ENCODE data around the gene MAGED1. TPM values are rescaled to one million over a fixed set of nuclear protein-coding genes. Genes with fewer than 3 reads are reported as not detected.

MAGED1 gene
- total and polyA plus RNA-seq, 2 of the 8 experiments (the other 6 are each of a cell fraction or from before 2014, with no cell fraction given) = 91.0 to 91.1 TPM

GRCh38 chrX:51855698-51856097, 37.7 kb upstream of the MAGED1 start:
- ChIA-PET CTCF (ENCODE audit: partially characterized antibody) (no interaction called here), POLR2A (ENCODE audit: partially characterized antibody) (no interaction called here)
- 88% methylated on average over 8 of the region's 8 CpGs; no CpG with 5 or more reads in 1 of the 2 experiments for WGBS, 2 experiments (ENCODE audit: extremely low coverage in 1 of 2, insufficient coverage in 1 of 2, insufficient read length in 1 of 2, insufficient replicate concordance in 2 of 2, low coverage in 1 of 2, low lambda C conversion rate in 2 of 2, missing lambda C conversion rate in 1 of 2)
- no peak overlapping the region for H3K4me2 ChIP-seq (ENCODE audit: insufficient read depth in 1 of 2, low read depth in 2 of 2, low read length in 2 of 2)
- no peak overlapping the region for H3K27ac ChIP-seq (ENCODE audit: low read depth, low read length)
- no peak overlapping the region for H3K56ac ChIP-seq (replicated peaks; ENCODE audit: insufficient read length, low read depth, low read length)
- no peak overlapping the region for H3K14ac ChIP-seq (ENCODE audit: insufficient read length)
- H3K27me3 ChIP-seq (replicated peaks in 1 of 4; ENCODE audit: control insufficient read depth in 3 of 4, extremely low read depth in 1 of 4, insufficient read depth in 3 of 4, low read length in 3 of 4) = no peaks in the 10 kb centered on the region
- no peak overlapping the region for H3K4me3 ChIP-seq (ENCODE audit: extremely low read depth in 1 of 4, insufficient read depth in 2 of 4, low read depth in 3 of 4, low read length in 4 of 4)
- no peaks in the 10 kb centered on the region for H3K79me1 ChIP-seq (ENCODE audit: low read depth, low read length)
- no peaks in the 10 kb centered on the region for H4K20me1 ChIP-seq (replicated peaks in 1 of 2; ENCODE audit: control insufficient read depth in 1 of 2, insufficient read depth in 2 of 2, low read length in 2 of 2)
- no peak overlapping the region for H3K9ac ChIP-seq (replicated peaks in 1 of 4; ENCODE audit: extremely low read depth in 1 of 4, low read depth in 3 of 4, low read length in 3 of 4)
- peaks cover 0 to 19% (median 5%) of the 10 kb centered on the region in 4 experiments; a peak in 3 of 8 replicates for H3K36me3 ChIP-seq (ENCODE audit: control insufficient read depth in 2 of 4, insufficient read depth in 4 of 4, low read length in 3 of 4)
- H3K4ac ChIP-seq (replicated peaks; ENCODE audit: insufficient read length, low read depth, low read length) = no peak overlapping the region
- H3K79me2 ChIP-seq (ENCODE audit: control insufficient read depth in 1 of 2, insufficient read depth in 2 of 2, low read length in 2 of 2) = peaks cover 0 to 60% of the 10 kb centered on the region in 2 experiments; a peak in 2 of 4 replicates
- H2BK15ac ChIP-seq (ENCODE audit: low read length) = no peak overlapping the region
- no peaks in the 10 kb centered on the region for H3K23me2 ChIP-seq (ENCODE audit: low read depth, low read length)
- no peak overlapping the region for H4K91ac ChIP-seq (replicated peaks; ENCODE audit: insufficient read length, low read length)
- peaks cover 10% of the 10 kb centered on the region in 2 experiments; a peak in 3 of 4 replicates for H3K9me3 ChIP-seq (ENCODE audit: insufficient read depth in 2 of 2, low read depth in 1 of 2, low read length in 1 of 2)
- no peak overlapping the region for H2AFZ ChIP-seq (ENCODE audit: low read length)
- H4K5ac ChIP-seq (ENCODE audit: insufficient read length, low read depth, low read length) = no peak overlapping the region
- H3K4me1 ChIP-seq (replicated peaks in 1 of 4; ENCODE audit: control insufficient read depth in 3 of 4, insufficient read depth in 4 of 4, low read length in 3 of 4) = peaks cover 0 to 14% (median 6%) of the 10 kb centered on the region in 4 experiments; a peak in 2 of 7 replicates
- H2BK20ac ChIP-seq (ENCODE audit: low read length) = no peak overlapping the region
- no peak overlapping the region for H2BK120ac ChIP-seq (replicated peaks; ENCODE audit: low read depth, low read length)
- no peak overlapping the region for H2BK12ac ChIP-seq (ENCODE audit: low read depth, low read length)
- no peak overlapping the region for H3K18ac ChIP-seq (ENCODE audit: extremely low read depth, low read length)
- no peak for TF ChIP-seq TEAD4 (IDR thresholded peaks at IDR 0.05; ENCODE audit: low read depth, low read length)
- TF ChIP-seq ASH2L (IDR thresholded peaks at IDR 0.05; ENCODE audit: low read length) = no peak
- no peak for TF ChIP-seq CTBP2 (IDR thresholded peaks at IDR 0.05; ENCODE audit: borderline replicate concordance, insufficient read depth, insufficient read length, low read length)
- TF ChIP-seq SIX5 (IDR thresholded peaks at IDR 0.05; ENCODE audit: low read depth, low read length) = no peak
- TF ChIP-seq TBP (IDR thresholded peaks at IDR 0.05; ENCODE audit: low read depth, low read length) = no peak
- no peak for TF ChIP-seq PHF8 (conservative IDR thresholded peaks at IDR 0.05; ENCODE audit: low read depth, low read length)
- TF ChIP-seq KDM5A (IDR thresholded peaks at IDR 0.05; ENCODE audit: low read length) = no peak
- no peak for TF ChIP-seq KDM1A (IDR thresholded peaks at IDR 0.05; ENCODE audit: borderline replicate concordance, low read length)
- no peak for TF ChIP-seq TAF1 (IDR thresholded peaks at IDR 0.05; ENCODE audit: low read depth, low read length)
- no peak for TF ChIP-seq CREB1 (IDR thresholded peaks at IDR 0.05)
- TF ChIP-seq CBX8 (IDR thresholded peaks at IDR 0.05; ENCODE audit: borderline replicate concordance, low read depth, low read length) = no peak
- TF ChIP-seq FOSL1 (IDR thresholded peaks at IDR 0.05; ENCODE audit: insufficient read depth, low read depth, low read length) = no peak
- no peak for TF ChIP-seq BCL11A (IDR thresholded peaks at IDR 0.05; ENCODE audit: low read depth in 2 of 2, low read length in 2 of 2)
- TF ChIP-seq SP2 (IDR thresholded peaks at IDR 0.05; ENCODE audit: low read length) = no peak
- TF ChIP-seq CBX5 (IDR thresholded peaks at IDR 0.05; ENCODE audit: low read depth, low read length) = no peak
- no peak for TF ChIP-seq SIN3A (conservative IDR thresholded peaks at IDR 0.05 in 1 of 2, IDR thresholded peaks at IDR 0.05 in 1 of 2; ENCODE audit: low read depth in 1 of 2, low read length in 2 of 2)
- FAIRE-seq (no peak), DNase-seq (ENCODE audit: low read depth in 1 of 2, low spot score in 2 of 2) (no peak)
- no peak overlapping the region for H3K23ac ChIP-seq (ENCODE audit: insufficient read length)
- H2AK5ac ChIP-seq (ENCODE audit: low read depth, low read length) = no peak overlapping the region
- no peak overlapping the region for H2BK5ac ChIP-seq (ENCODE audit: low read depth, low read length)
- H4K8ac ChIP-seq (ENCODE audit: extremely low read depth, insufficient read depth, low read length) = no peak overlapping the region

All from H1 (cell line).